C4-2B (cell line): Measurements from ENCODE around the gene NUMBL.
"Not testable (repeated sequence)": the region's sequence is repeated elsewhere in the genome, so short reads cannot be mapped to it uniquely, and the experiment has no call there.

Experiments used
- H3K27ac ChIP-seq: fragments of 450-650 bp; 2 replicates; pipeline ENCODE4 v1.5.1; 2017
- CTCF ChIP-seq: fragments of 450-650 bp; conservative IDR thresholded peaks from 2 replicates; pipeline ENCODE4 v1.5.1; 2017; ENCODE audit warnings: mild to moderate bottlenecking
- ZFX ChIP-seq: fragments of 450-650 bp; IDR thresholded peaks from 2 replicates; pipeline ENCODE4 v1.6.1; 2017

Gene NUMBL

GRCh38 chr19:40650749-40651305 lies 39.6 kb downstream of the NUMBL start:
- TF ChIP-seq CTCF (no peak), ZFX (no peak)
- no peak overlapping the region for H3K27ac ChIP-seq

- not testable (repeated sequence) for H3K27ac ChIP-seq
These were observed 40.4 kb downstream of the NUMBL start for GRCh38 chr19:40649903-40650675.

GRCh38 chr19:40646743-40647254 lies 43.7 kb downstream of the NUMBL start:
- H3K27ac ChIP-seq: no peak overlapping the region
- TF ChIP-seq CTCF (no peak), ZFX (no peak)

- TF ChIP-seq CTCF (no peak), ZFX (no peak)
These were observed 47.6 kb downstream of the NUMBL start for GRCh38 chr19:40642757-40643305.

GRCh38 chr19:40642051-40642706 lies 48.3 kb downstream of the NUMBL start:
- H3K27ac ChIP-seq: no peak overlapping the region
- TF ChIP-seq CTCF (no peak), ZFX (no peak)

More at GRCh38 chr19:40642757-40643305, 47.6 kb downstream of the NUMBL start:
- no peak overlapping the region for H3K27ac ChIP-seq

GRCh38 chr19:40641281-40641680 lies 49.2 kb downstream of the NUMBL start:
- H3K27ac ChIP-seq: no peak overlapping the region

GRCh38 chr19:40640744-40641143 lies 49.7 kb downstream of the NUMBL start:
- H3K27ac ChIP-seq: no peak overlapping the region
- TF ChIP-seq ZFX (no peak), CTCF (no peak)

More at GRCh38 chr19:40641281-40641680, 49.2 kb downstream of the NUMBL start:
- no peak for TF ChIP-seq ZFX
- TF ChIP-seq CTCF: no peak
